HCT116 (cell line): ENCODE results near the gene DHH. TPM values are rescaled to one million over a fixed set of nuclear protein-coding genes. Genes with fewer than 3 reads are reported as not detected.

Experiments
- ATAC-seq: fragments of 200-7000 bp; cut with Tn5 transposase; 2 replicates; pipeline ENCODE4 v1.9.1; 2020; ENCODE audit warnings: mild to moderate bottlenecking, moderate library complexity
- BruUV-seq: library from RNA; stranded (reverse); fragments of 400-500 nt; replicated peaks from 2 replicates; lab custom pipeline; 2021; lab: Mats Ljungman, UMichigan
- CTCF ChIA-PET: fragments of 300-600 bp; sonication (Branson Sonifier 250); formaldehyde crosslinking; loops from one replicate; lab custom pipeline; 2021; ENCODE audit warnings: antibody characterized with exemption; lab: Charles Lee
- POLR2A ChIA-PET: fragments of 300-600, 350-600 bp; sonication (Branson Sonifier 250); formaldehyde crosslinking; loops from one replicate; lab custom pipeline; 2021; ENCODE audit warnings: antibody characterized with exemption; lab: Charles Lee
- RAD21 ChIA-PET, 2 experiments: fragments of 300-600 bp; sonication (Branson Sonifier 250); formaldehyde crosslinking; loops; one replicate each; lab custom pipeline; 2023; ENCODE audit warnings: low total read pairs in 2 of 2; ENCODE audit not compliant: uncharacterized antibody in 2 of 2, unreplicated experiment in 2 of 2, low non-redundant PET in 1 of 2; lab: Charles Lee
- DNase-seq: peaks from one replicate; pipeline ENCODE4 v3.0.0-alpha.2; 2010; ENCODE audit warnings: low read depth, low spot score
- H2AFZ ChIP-seq: fragments of 200-600 bp; shearing (Covaris generic), sonication (generic); 2 replicates; pipeline ENCODE4 v1.6.1; 2017; ENCODE audit warnings: low read depth, mixed run types, mixed read lengths, antibody characterized with exemption, low read length; ENCODE audit not compliant: poor library complexity, severe bottlenecking
- H3K27ac ChIP-seq: 2 replicates; pipeline ENCODE4 v1.5.1; 2012; ENCODE audit warnings: low read depth, low read length
- H3K27me3 ChIP-seq: fragments of 200-600 bp; sonication (generic); 2 replicates; pipeline ENCODE4 v1.6.1; 2016; ENCODE audit warnings: mixed run types, low read length, mixed read lengths; ENCODE audit not compliant: insufficient read depth
- H3K36me3 ChIP-seq, 2 experiments: fragments of 200-500 bp in 1 of 2; fragments of 200-600 bp in 1 of 2; sonication (Bioruptor generic) in 1 of 2; sonication (generic) in 1 of 2; 2 replicates each; pipeline versions ENCODE4 v1.5.1 to v1.6.1; 2014 to 2016; ENCODE audit warnings: low read length in 2 of 2, inconsistent platforms in 1 of 2, mixed read lengths in 1 of 2, mixed run types in 1 of 2; ENCODE audit not compliant: insufficient read depth in 2 of 2, control insufficient read depth in 1 of 2
- H3K4me1 ChIP-seq, 2 experiments: fragments of 200-600 bp in 1 of 2; sonication (generic) in 1 of 2; 2 replicates each; pipeline versions ENCODE4 v1.5.1 to v1.6.1; 2012 to 2017; ENCODE audit warnings: low read length in 2 of 2, inconsistent platforms in 1 of 2, mild to moderate bottlenecking in 1 of 2, mixed read lengths in 1 of 2, mixed run types in 1 of 2, moderate library complexity in 1 of 2; ENCODE audit not compliant: insufficient read depth in 2 of 2, control insufficient read depth in 1 of 2
- H3K4me2 ChIP-seq: fragments of 200-600 bp; sonication (generic); 2 replicates; pipeline ENCODE4 v1.6.1; 2017; ENCODE audit warnings: mixed run types, low read length, mixed read lengths
- H3K4me3 ChIP-seq, 2 experiments: fragments of 200-600 bp in 1 of 2; sonication (generic) in 1 of 2; replicated peaks in 1 of 2; 2 replicates each; pipeline ENCODE4 v1.5.1; 2011 to 2016; ENCODE audit warnings: low read length in 2 of 2, control low read depth in 1 of 2, low read depth in 1 of 2, mild to moderate bottlenecking in 1 of 2, mixed read lengths in 1 of 2, mixed run types in 1 of 2
- H3K79me2 ChIP-seq: fragments of 200-600 bp; sonication (generic); 2 replicates; pipeline ENCODE4 v1.6.1; 2017; ENCODE audit warnings: mild to moderate bottlenecking, mixed run types, low read length, moderate library complexity, mixed read lengths; ENCODE audit not compliant: insufficient read depth
- H3K9ac ChIP-seq: fragments of 200-600 bp; sonication (generic); 2 replicates; pipeline ENCODE4 v1.6.1; 2016; ENCODE audit warnings: low read length, mixed read lengths
- H3K9me2 ChIP-seq: fragments of 200-600 bp; sonication (generic), shearing (Covaris generic); 2 replicates; pipeline ENCODE4 v1.6.1; 2017; ENCODE audit warnings: mixed run types, mild to moderate bottlenecking, moderate library complexity; ENCODE audit not compliant: insufficient read depth
- H3K9me3 ChIP-seq, 2 experiments: fragments of 200-500 bp in 1 of 2; fragments of 200-600 bp in 1 of 2; sonication (Bioruptor generic) in 1 of 2; sonication (generic) in 1 of 2; 2 replicates each; pipeline ENCODE4 v1.6.1; 2014 to 2017; ENCODE audit warnings: low read length in 2 of 2, mixed read lengths in 2 of 2, inconsistent platforms in 1 of 2, low read depth in 1 of 2, mild to moderate bottlenecking in 1 of 2, mixed run types in 1 of 2, moderate library complexity in 1 of 2; ENCODE audit not compliant: control insufficient read depth in 1 of 2, insufficient read depth in 1 of 2
- H4K20me1 ChIP-seq: fragments of 200-600 bp; sonication (generic), shearing (Covaris generic); 2 replicates; pipeline ENCODE4 v1.6.1; 2017; ENCODE audit warnings: mixed run types, mild to moderate bottlenecking, moderate library complexity; ENCODE audit not compliant: insufficient read depth
- CBX3 ChIP-seq: IDR thresholded peaks from 2 replicates; pipeline ENCODE4 v1.6.1; 2012; ENCODE audit warnings: low read depth
- EGR1 ChIP-seq: IDR thresholded peaks from 2 replicates; pipeline ENCODE4 v1.6.1; 2012; ENCODE audit warnings: low read depth
- EZH2 ChIP-seq: fragments of 200-600 bp; sonication (generic); IDR thresholded peaks from 2 replicates; pipeline ENCODE4 v1.6.1; 2017; ENCODE audit warnings: antibody characterized with exemption, mixed run types
- EZH2phosphoT487 ChIP-seq: fragments of 200-600 bp; IDR thresholded peaks from 2 replicates; pipeline ENCODE4 v1.6.1; 2018; ENCODE audit warnings: antibody characterized with exemption, borderline replicate concordance
- JUND ChIP-seq: IDR thresholded peaks from 2 replicates; pipeline ENCODE4 v1.6.1; 2012
- POLR2A ChIP-seq: IDR thresholded peaks from 2 replicates; pipeline ENCODE4 v1.7.0; 2011; ENCODE audit warnings: borderline replicate concordance; ENCODE audit not compliant: insufficient read depth, insufficient read length; ENCODE audit errors: extremely low read depth
- RAD21 ChIP-seq: IDR thresholded peaks from 2 replicates; pipeline ENCODE4 v1.6.1; 2012; ENCODE audit warnings: low read depth, mild to moderate bottlenecking
- SIN3A ChIP-seq: IDR thresholded peaks from 2 replicates; pipeline ENCODE4 v1.6.1; 2012; ENCODE audit warnings: low read depth
- TCF7L2 ChIP-seq: IDR thresholded peaks from 2 replicates; pipeline ENCODE4 v1.7.0; 2011; ENCODE audit warnings: borderline replicate concordance, inconsistent platforms; ENCODE audit not compliant: insufficient read depth, insufficient read length; ENCODE audit errors: extremely low read depth
- ZFX ChIP-seq: fragments of 450-650 bp; IDR thresholded peaks from 2 replicates; pipeline ENCODE4 v1.6.1; 2017
- ZNF274 ChIP-seq: fragments of 200-500 bp; sonication (Bioruptor generic); IDR thresholded peaks from 2 replicates; pipeline ENCODE4 v1.6.1; 2014; ENCODE audit warnings: mild to moderate bottlenecking, low read depth, low read length, inconsistent platforms
- intact Hi-C: fragments of 100-400 bp; cut with micrococcal nuclease; formaldehyde crosslinking; loops from 2 replicates; pipeline ENCODE4 v1.10.0; 2022
- total RNA-seq: library from RNA; stranded (reverse); gene quantifications from one replicate; pipeline ENCODE4 v1.2.1, GENCODE V29; 2021; ENCODE audit not compliant: unreplicated experiment
- TF ChIP-seq, protein P1 (sequence below): IDR thresholded peaks from 2 replicates; pipeline ENCODE4 v1.6.1; 2011; ENCODE audit warnings: mild to moderate bottlenecking, low read length, moderate library complexity; ENCODE audit not compliant: insufficient replicate concordance; ENCODE audit errors: extremely low read depth
- TF ChIP-seq, protein P2 (sequence below): IDR thresholded peaks from 2 replicates; pipeline ENCODE4 v1.6.1; 2012; ENCODE audit warnings: low read depth
- TF ChIP-seq, protein P3 (sequence below): IDR thresholded peaks from 2 replicates; pipeline ENCODE4 v1.6.1; 2012

DHH gene
- total RNA-seq, 1 experiment from 2014 or later = 0.22 TPM

DNA sequence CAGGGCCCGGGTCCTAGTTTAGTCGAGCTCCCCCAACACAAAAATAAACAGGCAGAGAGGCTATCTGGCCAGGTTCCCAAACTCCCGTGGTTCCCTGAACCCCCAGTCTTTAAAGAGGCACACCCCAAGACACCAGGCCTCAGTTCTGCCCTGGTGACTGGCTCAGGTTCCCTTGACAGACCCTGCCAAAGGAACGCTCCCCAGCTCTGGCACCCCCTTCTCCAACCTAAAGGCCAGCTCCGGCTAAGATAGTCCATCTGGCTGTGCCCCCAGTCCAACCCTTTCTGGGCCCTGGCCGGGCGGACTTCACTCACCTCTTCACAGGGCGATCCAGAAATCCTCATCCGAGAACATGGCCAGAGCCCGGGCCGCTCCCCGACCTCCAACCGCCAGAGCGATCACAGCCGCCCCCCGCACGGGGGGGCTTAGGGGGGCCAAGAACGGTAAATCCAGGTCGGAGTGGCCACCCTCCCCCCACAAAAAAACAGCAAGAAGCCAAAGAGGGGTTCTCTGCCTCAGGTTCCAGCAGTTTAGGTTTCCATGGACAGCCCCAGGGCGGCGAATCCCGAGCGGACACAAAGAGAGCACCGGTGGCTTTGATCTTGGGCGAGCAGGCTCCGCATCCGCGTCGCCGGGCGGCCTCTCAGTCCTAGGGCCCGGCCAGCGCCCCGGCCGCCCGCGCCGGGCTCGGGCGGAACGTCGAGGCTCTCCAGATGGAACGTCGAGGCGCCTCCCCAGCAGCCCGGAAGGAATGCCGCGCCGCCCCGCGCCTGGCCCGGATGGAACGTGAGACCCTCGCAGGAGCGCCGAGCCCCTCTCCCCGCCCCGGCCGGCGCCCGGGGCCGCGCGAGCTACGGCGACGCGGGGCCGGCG lies 35.1 kb downstream of the DHH start:
- TF ChIP-seq RAD21 = no peak
- peak; percentile 92 for TF ChIP-seq TCF7L2
- ChIA-PET CTCF (interaction anchor here (1.2 kb wide), 1 partner anchor 40 kb away, joined by 3 read pairs; no protein-coding TSS in a partner anchor), RAD21 (no interaction called here), POLR2A (no interaction called here)
- Histone ChIP-seq H3K27me3 (no peaks in the 10 kb centered on the region), H3K27ac (peak overlapping the region; percentile 89), H2AFZ (no peak overlapping the region), H3K4me3 (peak overlapping the region; percentile 76 to 92), H3K9ac (peak overlapping the region; percentile 97), H3K4me1 (peaks cover 17 to 48% of the 10 kb centered on the region in 2 experiments), H3K36me3 (peaks cover 4 to 7% of the 10 kb centered on the region in 2 experiments; a peak in 1 of 4 replicates), H3K4me2 (peak overlapping the region; percentile 97), H4K20me1 (no peaks in the 10 kb centered on the region), H3K79me2 (peaks cover 69% of the 10 kb centered on the region), H3K9me2 (no peaks in the 10 kb centered on the region), H3K9me3 (no peaks in the 10 kb centered on the region)
- DNase-seq = no peak
- intact Hi-C loops = no loop called here
- no TSS peak for BruUV-seq
- peak; percentile 4; the same call in 1 of the 2 replicates for ATAC-seq

DNA sequence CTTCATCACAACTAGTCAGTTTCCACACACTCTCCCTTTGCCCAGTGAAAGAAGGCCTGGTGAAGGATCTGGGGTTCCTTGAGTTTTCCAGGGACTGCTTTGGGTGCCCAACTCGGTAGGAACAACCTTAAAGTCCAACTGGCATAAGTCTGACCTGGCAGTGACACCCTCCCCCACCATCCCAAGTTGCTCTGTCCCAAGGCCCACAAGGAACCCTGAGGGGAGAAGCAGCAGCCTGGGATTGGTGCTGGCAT lies 35.6 kb downstream of the DHH start:
- peak overlapping the region; percentile 89 for H3K27ac ChIP-seq
- CTCF ChIA-PET = interaction anchor here (1.0 to 1.2 kb wide), 2 partner anchors 39 to 176 kb away, joined by 3 read pairs; no protein-coding TSS in a partner anchor
- TF ChIP-seq, protein P1, sequence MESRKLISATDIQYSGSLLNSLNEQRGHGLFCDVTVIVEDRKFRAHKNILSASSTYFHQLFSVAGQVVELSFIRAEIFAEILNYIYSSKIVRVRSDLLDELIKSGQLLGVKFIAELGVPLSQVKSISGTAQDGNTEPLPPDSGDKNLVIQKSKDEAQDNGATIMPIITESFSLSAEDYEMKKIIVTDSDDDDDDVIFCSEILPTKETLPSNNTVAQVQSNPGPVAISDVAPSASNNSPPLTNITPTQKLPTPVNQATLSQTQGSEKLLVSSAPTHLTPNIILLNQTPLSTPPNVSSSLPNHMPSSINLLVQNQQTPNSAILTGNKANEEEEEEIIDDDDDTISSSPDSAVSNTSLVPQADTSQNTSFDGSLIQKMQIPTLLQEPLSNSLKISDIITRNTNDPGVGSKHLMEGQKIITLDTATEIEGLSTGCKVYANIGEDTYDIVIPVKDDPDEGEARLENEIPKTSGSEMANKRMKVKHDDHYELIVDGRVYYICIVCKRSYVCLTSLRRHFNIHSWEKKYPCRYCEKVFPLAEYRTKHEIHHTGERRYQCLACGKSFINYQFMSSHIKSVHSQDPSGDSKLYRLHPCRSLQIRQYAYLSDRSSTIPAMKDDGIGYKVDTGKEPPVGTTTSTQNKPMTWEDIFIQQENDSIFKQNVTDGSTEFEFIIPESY = no peak
- TF ChIP-seq ZFX = no peak
- TF ChIP-seq SIN3A = no peak
- TF ChIP-seq CBX3 = no peak
- no peak for TF ChIP-seq ZNF274
- no peak for TF ChIP-seq EZH2phosphoT487
- TF ChIP-seq RAD21 = no peak
- TF ChIP-seq, protein P2, sequence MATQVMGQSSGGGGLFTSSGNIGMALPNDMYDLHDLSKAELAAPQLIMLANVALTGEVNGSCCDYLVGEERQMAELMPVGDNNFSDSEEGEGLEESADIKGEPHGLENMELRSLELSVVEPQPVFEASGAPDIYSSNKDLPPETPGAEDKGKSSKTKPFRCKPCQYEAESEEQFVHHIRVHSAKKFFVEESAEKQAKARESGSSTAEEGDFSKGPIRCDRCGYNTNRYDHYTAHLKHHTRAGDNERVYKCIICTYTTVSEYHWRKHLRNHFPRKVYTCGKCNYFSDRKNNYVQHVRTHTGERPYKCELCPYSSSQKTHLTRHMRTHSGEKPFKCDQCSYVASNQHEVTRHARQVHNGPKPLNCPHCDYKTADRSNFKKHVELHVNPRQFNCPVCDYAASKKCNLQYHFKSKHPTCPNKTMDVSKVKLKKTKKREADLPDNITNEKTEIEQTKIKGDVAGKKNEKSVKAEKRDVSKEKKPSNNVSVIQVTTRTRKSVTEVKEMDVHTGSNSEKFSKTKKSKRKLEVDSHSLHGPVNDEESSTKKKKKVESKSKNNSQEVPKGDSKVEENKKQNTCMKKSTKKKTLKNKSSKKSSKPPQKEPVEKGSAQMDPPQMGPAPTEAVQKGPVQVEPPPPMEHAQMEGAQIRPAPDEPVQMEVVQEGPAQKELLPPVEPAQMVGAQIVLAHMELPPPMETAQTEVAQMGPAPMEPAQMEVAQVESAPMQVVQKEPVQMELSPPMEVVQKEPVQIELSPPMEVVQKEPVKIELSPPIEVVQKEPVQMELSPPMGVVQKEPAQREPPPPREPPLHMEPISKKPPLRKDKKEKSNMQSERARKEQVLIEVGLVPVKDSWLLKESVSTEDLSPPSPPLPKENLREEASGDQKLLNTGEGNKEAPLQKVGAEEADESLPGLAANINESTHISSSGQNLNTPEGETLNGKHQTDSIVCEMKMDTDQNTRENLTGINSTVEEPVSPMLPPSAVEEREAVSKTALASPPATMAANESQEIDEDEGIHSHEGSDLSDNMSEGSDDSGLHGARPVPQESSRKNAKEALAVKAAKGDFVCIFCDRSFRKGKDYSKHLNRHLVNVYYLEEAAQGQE = no peak
- no peak for TF ChIP-seq EZH2
- no peak for TF ChIP-seq JUND
- TF ChIP-seq EGR1 = no peak
- no peak for TF ChIP-seq TCF7L2
- no peak for TF ChIP-seq POLR2A
- TF ChIP-seq, protein P3, sequence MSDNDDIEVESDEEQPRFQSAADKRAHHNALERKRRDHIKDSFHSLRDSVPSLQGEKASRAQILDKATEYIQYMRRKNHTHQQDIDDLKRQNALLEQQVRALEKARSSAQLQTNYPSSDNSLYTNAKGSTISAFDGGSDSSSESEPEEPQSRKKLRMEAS = no peak

More for the DNA sequence above, 35.6 kb downstream of the DHH start:
- H3K9ac ChIP-seq = peak overlapping the region; percentile 97
- peak overlapping the region; percentile 97 for H3K4me2 ChIP-seq
- no peaks in the 10 kb centered on the region for H3K27me3 ChIP-seq
- H3K9me2 ChIP-seq = no peaks in the 10 kb centered on the region
- no peaks in the 10 kb centered on the region for H3K9me3 ChIP-seq
- intact Hi-C loops = no loop called here
- H3K4me3 ChIP-seq = peak overlapping the region; percentile 76 to 92
- no peak for DNase-seq
- BruUV-seq = TSS peak; percentile 35
- no peak for ATAC-seq
- H4K20me1 ChIP-seq = no peaks in the 10 kb centered on the region
- RAD21 ChIA-PET = no interaction called here
- peaks cover 74% of the 10 kb centered on the region for H3K79me2 ChIP-seq
- peaks cover 7 to 9% of the 10 kb centered on the region in 2 experiments; a peak in 2 of 4 replicates for H3K36me3 ChIP-seq
- peaks cover 17 to 44% of the 10 kb centered on the region in 2 experiments for H3K4me1 ChIP-seq
- no peak overlapping the region for H2AFZ ChIP-seq
- POLR2A ChIA-PET = no interaction called here
